RWPE2 (cell line): ENCODE data around the gene CEP112.

Source experiments
- ATAC-seq: fragments of 200-7000 bp; cut with Tn5 transposase; 3 replicates; pipeline ENCODE4 v1.9.1; 2021; ENCODE audit warnings: low read depth
- DNase-seq: peaks from one replicate; pipeline ENCODE4 v3.0.0-alpha.2; 2020; ENCODE audit warnings: low spot score
- H3K27ac ChIP-seq: fragments of 450-650 bp; 2 replicates; pipeline ENCODE4 v1.5.1; 2017; ENCODE audit warnings: mild to moderate bottlenecking; ENCODE audit not compliant: poor library complexity, severe bottlenecking
- H3K27me3 ChIP-seq: fragments of 250-450 bp; sonication (Bioruptor Pico); 2 replicates; pipeline ENCODE4 v1.5.1; 2021; ENCODE audit warnings: mild to moderate bottlenecking, moderate library complexity; ENCODE audit not compliant: insufficient read depth, poor library complexity, severe bottlenecking
- H3K36me3 ChIP-seq: fragments of 250-450 bp; sonication (Bioruptor Pico); 2 replicates; pipeline ENCODE4 v1.5.1; 2020; ENCODE audit warnings: low read depth, mild to moderate bottlenecking, moderate library complexity
- H3K4me1 ChIP-seq: fragments of 250-450 bp; sonication (Bioruptor Pico); 2 replicates; pipeline ENCODE4 v1.5.1; 2021; ENCODE audit warnings: mild to moderate bottlenecking, moderate library complexity; ENCODE audit not compliant: insufficient read depth, poor library complexity, severe bottlenecking
- H3K4me3 ChIP-seq: fragments of 250-450 bp; sonication (Bioruptor Pico); 2 replicates; pipeline ENCODE4 v1.5.1; 2021; ENCODE audit warnings: mild to moderate bottlenecking, moderate library complexity; ENCODE audit not compliant: severe bottlenecking
- H3K9me3 ChIP-seq: fragments of 250-450 bp; sonication (Bioruptor Pico); 2 replicates; pipeline ENCODE4 v1.5.1; 2021; ENCODE audit warnings: mild to moderate bottlenecking, moderate library complexity; ENCODE audit not compliant: severe bottlenecking
- TF ChIP-seq, protein P1 (sequence below): fragments of 450-650 bp; IDR thresholded peaks from one replicate; pipeline ENCODE4 v1.5.1; 2017; ENCODE audit warnings: mild to moderate bottlenecking, moderate library complexity; ENCODE audit not compliant: poor library complexity, severe bottlenecking

CEP112 gene

DNA sequence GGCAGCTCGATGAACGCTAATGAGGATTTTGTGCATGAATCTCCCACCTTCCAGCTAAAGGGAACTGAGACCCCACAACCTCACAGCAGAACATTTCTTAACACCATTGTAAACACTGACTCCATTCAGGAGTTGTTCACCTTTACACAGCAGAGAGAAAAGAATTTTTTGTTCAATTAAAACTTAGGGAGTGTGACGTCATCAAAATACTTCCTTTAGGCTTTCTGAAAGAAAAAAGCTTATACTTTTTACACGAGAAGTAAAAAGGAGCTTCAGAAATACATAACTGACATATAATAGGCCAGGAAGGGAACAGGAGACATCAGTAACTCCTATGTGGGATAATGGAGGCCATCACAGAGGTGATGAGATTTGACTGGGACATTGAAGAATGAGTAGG lies 532.4 kb downstream of the CEP112 start:
- Histone ChIP-seq H3K4me3 (no peak overlapping the region), H3K27ac (no peak overlapping the region), H3K4me1 (no peaks in the 10 kb centered on the region), H3K9me3 (no peaks in the 10 kb centered on the region), H3K27me3 (no peaks in the 10 kb centered on the region), H3K36me3 (no peaks in the 10 kb centered on the region)
- TF ChIP-seq, protein P1, sequence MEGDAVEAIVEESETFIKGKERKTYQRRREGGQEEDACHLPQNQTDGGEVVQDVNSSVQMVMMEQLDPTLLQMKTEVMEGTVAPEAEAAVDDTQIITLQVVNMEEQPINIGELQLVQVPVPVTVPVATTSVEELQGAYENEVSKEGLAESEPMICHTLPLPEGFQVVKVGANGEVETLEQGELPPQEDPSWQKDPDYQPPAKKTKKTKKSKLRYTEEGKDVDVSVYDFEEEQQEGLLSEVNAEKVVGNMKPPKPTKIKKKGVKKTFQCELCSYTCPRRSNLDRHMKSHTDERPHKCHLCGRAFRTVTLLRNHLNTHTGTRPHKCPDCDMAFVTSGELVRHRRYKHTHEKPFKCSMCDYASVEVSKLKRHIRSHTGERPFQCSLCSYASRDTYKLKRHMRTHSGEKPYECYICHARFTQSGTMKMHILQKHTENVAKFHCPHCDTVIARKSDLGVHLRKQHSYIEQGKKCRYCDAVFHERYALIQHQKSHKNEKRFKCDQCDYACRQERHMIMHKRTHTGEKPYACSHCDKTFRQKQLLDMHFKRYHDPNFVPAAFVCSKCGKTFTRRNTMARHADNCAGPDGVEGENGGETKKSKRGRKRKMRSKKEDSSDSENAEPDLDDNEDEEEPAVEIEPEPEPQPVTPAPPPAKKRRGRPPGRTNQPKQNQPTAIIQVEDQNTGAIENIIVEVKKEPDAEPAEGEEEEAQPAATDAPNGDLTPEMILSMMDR, result no peak
- ATAC-seq (no peak), DNase-seq (no peak)

DNA sequence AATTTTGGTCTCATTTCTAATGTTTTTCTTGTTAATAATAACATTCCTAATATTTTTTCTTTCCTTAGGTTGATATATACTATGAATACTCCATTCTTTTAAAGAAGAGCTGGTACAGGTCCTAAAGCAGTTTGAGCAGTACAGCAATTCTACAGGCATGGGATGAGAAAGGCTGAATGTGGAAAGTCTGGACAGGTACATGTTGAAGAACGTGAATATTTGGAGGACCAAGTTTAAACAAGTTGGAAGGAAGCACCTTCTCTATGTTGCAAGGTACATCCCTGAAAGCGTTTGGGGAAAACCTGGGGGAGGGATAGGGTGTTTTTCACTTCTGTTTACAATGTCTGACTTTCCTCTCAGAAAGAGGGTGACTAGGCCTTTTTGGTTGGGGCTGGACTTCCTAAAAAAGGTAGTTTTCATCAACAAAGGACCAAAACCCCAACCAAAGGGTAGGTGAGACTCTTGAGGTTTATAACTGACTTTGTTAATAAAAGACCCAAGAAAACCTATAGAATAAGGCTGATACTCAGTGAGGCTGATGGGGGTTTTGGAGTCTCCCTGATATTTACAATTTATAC lies 534.6 kb downstream of the CEP112 start:
- TF ChIP-seq, protein P1, result no peak
- Histone ChIP-seq H3K27ac (no peak overlapping the region), H3K4me3 (no peak overlapping the region), H3K27me3 (no peaks in the 10 kb centered on the region), H3K36me3 (no peaks in the 10 kb centered on the region), H3K4me1 (no peaks in the 10 kb centered on the region), H3K9me3 (no peaks in the 10 kb centered on the region)
- ATAC-seq, result no peak
- DNase-seq, result no peak

DNA sequence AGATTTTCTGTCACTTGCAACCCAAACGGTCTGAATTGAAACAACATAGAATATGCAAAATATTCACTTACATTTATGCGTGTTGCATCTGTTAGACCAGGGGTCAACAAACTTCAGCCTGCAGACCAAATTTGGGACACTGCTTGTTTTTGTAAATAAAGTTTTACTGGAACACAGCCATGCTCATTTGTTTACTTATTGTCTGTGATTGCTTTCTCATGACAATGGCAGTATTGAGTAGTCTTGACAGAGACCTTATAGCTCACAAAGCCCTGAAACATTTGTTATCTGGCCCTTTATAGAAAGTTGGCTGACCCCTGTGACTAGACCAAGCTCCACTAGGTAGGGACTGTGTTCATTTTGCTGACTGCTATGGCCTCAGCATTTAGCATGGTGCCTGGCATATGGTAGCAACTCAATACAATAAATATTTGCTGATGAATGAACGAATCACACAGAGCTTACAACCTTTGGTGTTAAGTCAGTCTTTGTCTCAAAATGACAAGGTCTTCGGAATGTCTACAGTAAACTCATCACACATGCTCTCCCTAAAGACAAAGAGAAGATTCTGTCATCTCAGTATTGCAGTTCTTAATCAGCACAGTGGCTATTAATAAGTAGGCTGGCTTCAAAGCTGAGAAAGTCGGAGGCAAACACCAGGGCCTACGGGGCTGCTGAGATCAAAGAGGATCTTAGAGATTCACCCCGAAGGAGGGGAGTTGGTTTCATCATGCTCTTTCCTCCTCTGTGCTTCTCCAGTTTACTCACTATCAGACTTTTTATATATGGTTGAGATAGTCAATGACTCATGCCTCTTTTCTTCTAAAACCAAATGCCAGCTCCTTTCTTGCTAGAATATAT lies 535.3 kb downstream of the CEP112 start:
- TF ChIP-seq, protein P1, result no peak

DNA sequence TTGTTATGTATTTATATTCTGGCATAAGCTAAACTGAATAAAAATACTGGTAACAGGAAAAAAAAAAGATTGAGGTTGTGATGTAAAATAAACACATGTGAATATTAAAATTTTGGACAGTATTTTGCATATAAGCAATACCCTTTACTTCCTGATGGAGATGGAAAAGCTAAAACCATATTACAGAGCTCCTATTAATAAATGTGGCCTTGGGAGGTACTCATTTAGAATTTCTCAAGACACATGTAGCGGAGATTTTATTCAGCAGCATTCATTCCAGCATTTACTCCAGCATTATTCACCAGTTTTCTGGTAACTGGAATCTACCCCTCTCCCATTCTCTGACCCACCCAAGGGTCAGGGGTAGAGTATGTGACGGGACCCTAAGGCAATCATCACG lies 536.2 kb downstream of the CEP112 start:
- no peak overlapping the region for H3K27ac ChIP-seq
- no peak overlapping the region for H3K4me3 ChIP-seq
- no peaks in the 10 kb centered on the region for H3K4me1 ChIP-seq
- ATAC-seq (no peak), DNase-seq (no peak)
- H3K27me3 ChIP-seq, result no peaks in the 10 kb centered on the region
- TF ChIP-seq, protein P1, result no peak
- H3K9me3 ChIP-seq, result no peaks in the 10 kb centered on the region
- no peaks in the 10 kb centered on the region for H3K36me3 ChIP-seq

More for the DNA sequence above, 535.3 kb downstream of the CEP112 start:
- Histone ChIP-seq H3K4me1 (no peaks in the 10 kb centered on the region), H3K27me3 (no peaks in the 10 kb centered on the region), H3K4me3 (no peak overlapping the region), H3K36me3 (no peaks in the 10 kb centered on the region), H3K9me3 (no peaks in the 10 kb centered on the region), H3K27ac (no peak overlapping the region)
- DNase-seq (no peak), ATAC-seq (no peak)

DNA sequence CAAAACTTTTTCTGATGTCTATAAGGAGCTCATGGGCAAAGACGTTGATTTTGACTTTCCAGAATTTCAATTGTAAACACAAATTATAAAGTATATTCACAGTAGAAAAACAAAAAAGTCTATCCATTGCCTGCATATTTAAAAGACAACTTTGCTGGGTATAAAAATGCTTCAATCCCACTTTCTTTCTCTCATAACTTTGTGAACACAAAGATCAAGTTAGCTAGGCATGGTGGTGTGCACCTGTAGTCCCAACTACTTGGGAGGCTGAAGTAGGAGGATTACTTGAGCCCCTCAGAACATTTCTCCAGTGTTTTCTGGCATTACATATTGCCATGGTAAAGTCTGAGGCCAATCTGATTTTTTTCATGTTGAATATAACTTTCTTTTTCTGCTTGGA lies 547.4 kb downstream of the CEP112 start:
- no peaks in the 10 kb centered on the region for H3K9me3 ChIP-seq
- H3K27ac ChIP-seq, result no peak overlapping the region
- H3K36me3 ChIP-seq, result no peaks in the 10 kb centered on the region
- H3K4me1 ChIP-seq, result no peaks in the 10 kb centered on the region
- no peaks in the 10 kb centered on the region for H3K27me3 ChIP-seq
- ATAC-seq (no peak), DNase-seq (no peak)
- H3K4me3 ChIP-seq, result no peak overlapping the region
- TF ChIP-seq, protein P1, result no peak
